Fibroblast of upper back skin (primary cell): Measurements from ENCODE around the gene PNMA6A.
"Not testable (repeated sequence)": the region's sequence is repeated elsewhere in the genome, so short reads cannot be mapped to it uniquely, and the experiment has no call there.

ENCODE experiments used
- DNase-seq: peaks from one replicate; pipeline ENCODE4 v3.0.0-alpha.2; 2013

PNMA6A gene

GRCh38 chrX:153077437-153078135, 5.3 kb downstream of the PNMA6A start:
- not testable (repeated sequence) for DNase-seq

- DNase-seq = not testable (repeated sequence)
Observed at GRCh38 chrX:153083238-153083923, 11.1 kb downstream of the PNMA6A start.

- no peak for DNase-seq
Observed at GRCh38 chrX:153102418-153102817, 30.2 kb downstream of the PNMA6A start.

DNA sequence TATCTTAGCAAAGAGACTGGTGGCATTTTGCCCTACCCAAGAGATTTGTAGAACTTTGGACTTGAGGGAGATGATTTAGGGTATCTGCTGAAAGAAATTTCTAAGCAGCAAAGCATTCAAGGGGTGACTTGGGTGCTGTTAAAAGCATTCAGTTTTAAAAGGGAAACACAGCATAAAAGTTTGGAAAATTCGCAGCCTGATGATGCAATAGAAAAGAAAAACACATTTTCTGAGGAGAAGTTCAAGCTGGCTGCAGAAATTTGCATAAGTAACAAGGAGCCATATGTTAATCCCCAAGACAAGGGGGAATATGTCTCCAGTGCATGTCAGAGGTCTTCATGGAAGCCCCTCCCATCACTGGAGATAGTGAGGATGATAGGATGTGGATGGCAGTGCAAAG, 32.7 kb downstream of the PNMA6A start:
- not testable (repeated sequence) for DNase-seq

DNA sequence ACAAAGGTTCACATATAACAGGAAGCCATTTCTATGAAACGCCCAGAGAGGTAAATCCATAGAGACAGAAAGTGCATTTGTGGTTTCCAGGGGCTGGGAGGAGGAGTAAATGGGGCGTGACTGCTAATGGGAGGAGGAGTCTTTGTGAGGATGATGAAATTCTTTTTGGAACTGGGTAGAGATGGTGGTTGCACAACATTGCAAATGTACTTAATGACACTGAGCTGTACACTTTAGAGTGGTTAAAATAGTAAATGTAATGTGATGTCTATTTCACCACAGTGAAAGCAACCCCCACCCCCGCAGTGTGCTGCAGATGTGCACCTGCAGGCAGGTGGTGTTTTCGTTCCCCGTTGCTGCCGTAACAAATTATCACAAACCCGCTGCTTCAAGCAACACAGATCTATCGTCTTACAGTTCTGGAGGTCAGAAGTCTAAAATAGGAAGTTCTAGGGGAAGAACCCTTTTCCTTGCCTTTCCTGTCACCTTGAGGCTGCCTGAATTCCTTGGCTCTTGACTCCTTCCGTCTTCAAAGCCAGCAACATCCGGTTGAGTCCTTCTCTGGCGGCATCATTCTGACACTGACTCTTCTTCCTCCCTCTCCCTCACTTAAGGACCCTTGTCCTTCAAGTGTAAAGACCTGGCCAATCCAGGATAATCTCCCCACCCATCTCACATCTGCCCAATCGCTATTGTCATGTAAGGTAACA, 34.0 kb downstream of the PNMA6A start:
- DNase-seq = not testable (repeated sequence)

- DNase-seq = not testable (repeated sequence)
Observed at GRCh38 chrX:153110735-153111134, 38.5 kb downstream of the PNMA6A start.

- DNase-seq = not testable (repeated sequence)
Observed at GRCh38 chrX:153113851-153114250, 41.6 kb downstream of the PNMA6A start.

GRCh38 chrX:153117754-153118153, 45.5 kb downstream of the PNMA6A start:
- DNase-seq = not testable (repeated sequence)

GRCh38 chrX:153120230-153120629, 48.0 kb downstream of the PNMA6A start:
- not testable (repeated sequence) for DNase-seq

DNA sequence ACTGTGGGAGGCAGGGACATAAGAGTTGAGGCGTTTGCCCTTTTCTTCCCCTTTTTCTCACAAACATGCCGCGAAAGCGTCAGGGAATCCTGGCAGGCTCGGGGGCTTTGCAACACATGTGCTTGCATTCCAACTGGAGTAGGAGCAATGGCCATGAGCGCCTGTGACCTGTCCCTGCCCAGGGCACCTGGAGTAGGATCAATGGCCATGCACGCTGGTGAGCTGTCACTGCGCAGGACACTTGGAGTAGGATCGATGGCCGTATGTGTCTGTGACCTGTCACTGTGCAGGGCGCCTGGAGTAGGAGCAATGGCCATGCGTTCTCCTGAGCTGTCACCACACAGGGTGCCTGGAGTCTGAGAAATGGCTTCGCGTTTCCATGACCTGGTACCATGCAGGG, 51.2 kb downstream of the PNMA6A start:
- DNase-seq = not testable (repeated sequence)
